HUES64 (cell line): ENCODE measurements around the gene BAIAP2L1.
A peak's percentile ranks its signal among the peaks of the same experiment; 100 is the strongest.

Source experiments
- H3K27ac ChIP-seq: 2 replicates; pipeline ENCODE4 v1.7.0; 2013; ENCODE audit warnings: low read depth, low read length, inconsistent platforms
- H3K27me3 ChIP-seq: 2 replicates; pipeline ENCODE4 v1.6.1; 2013; ENCODE audit warnings: mild to moderate bottlenecking, low read length; ENCODE audit not compliant: insufficient read depth
- H3K36me3 ChIP-seq: 2 replicates; pipeline ENCODE4 v1.6.1; 2013; ENCODE audit warnings: mild to moderate bottlenecking, low read length; ENCODE audit not compliant: insufficient read depth
- H3K4me1 ChIP-seq: 2 replicates; pipeline ENCODE4 v1.6.1; 2013; ENCODE audit warnings: mild to moderate bottlenecking, low read length, moderate library complexity; ENCODE audit not compliant: insufficient read depth
- H3K4me3 ChIP-seq: 2 replicates; pipeline ENCODE4 v1.5.1; 2013; ENCODE audit warnings: mild to moderate bottlenecking, low read length, moderate library complexity
- H3K9ac ChIP-seq: 2 replicates; pipeline ENCODE4 v1.6.1; 2013; ENCODE audit warnings: mild to moderate bottlenecking, low read depth, low read length
- H3K9me3 ChIP-seq: 2 replicates; pipeline ENCODE4 v1.6.1; 2013; ENCODE audit warnings: low read depth, low read length; ENCODE audit not compliant: insufficient read depth
- WGBS: fragments of 150-250, 120-280 bp; methylation state at CpG from one replicate; pipeline ENCODE4 v1.1.7; 2013; ENCODE audit warnings: missing lambda C conversion rate; 5-methylcytosine and 5-hydroxymethylcytosine counted together

Gene BAIAP2L1

GRCh38 chr7:98282703-98283102, 118.2 kb downstream of the BAIAP2L1 start:
- no peak overlapping the region for H3K27ac ChIP-seq
- peaks cover 24% of the 10 kb centered on the region for H3K4me1 ChIP-seq
- H3K9me3 ChIP-seq, result no peaks in the 10 kb centered on the region
- H3K9ac ChIP-seq, result peak overlapping the region; percentile 81
- WGBS, result 61% methylated on average over 16 of the region's 16 CpGs
- H3K27me3 ChIP-seq, result no peaks in the 10 kb centered on the region
- H3K36me3 ChIP-seq, result 0 out of 2 replicates have a peak, but pooled peaks cover 4% of the 10 kb centered on the region
- H3K4me3 ChIP-seq, result peak overlapping the region; percentile 79

GRCh38 chr7:98281757-98282606, 118.9 kb downstream of the BAIAP2L1 start:
- H3K9ac ChIP-seq, result peak overlapping the region; percentile 81
- WGBS, result 2% methylated on average over 72 of the region's 77 CpGs
- H3K4me3 ChIP-seq, result peak overlapping the region; percentile 79
- H3K36me3 ChIP-seq, result 0 out of 2 replicates have a peak, but pooled peaks cover 4% of the 10 kb centered on the region
- peaks cover 24% of the 10 kb centered on the region for H3K4me1 ChIP-seq
- no peaks in the 10 kb centered on the region for H3K9me3 ChIP-seq
- H3K27ac ChIP-seq, result no peak overlapping the region
- no peaks in the 10 kb centered on the region for H3K27me3 ChIP-seq

GRCh38 chr7:98280791-98281756, 119.8 kb downstream of the BAIAP2L1 start, which contains the start of gene BRI3:
BRI3 (plus strand) TSS chr7:98281686; CDS start chr7:98281796, 110 bp downstream.
- no peaks in the 10 kb centered on the region for H3K9me3 ChIP-seq
- peak within 1 kb of the TSS; percentile 33; the same call in 1 of the 2 replicates for H3K27ac ChIP-seq
- 0 out of 2 replicates have a peak, but pooled peaks cover 4% of the 10 kb centered on the region for H3K36me3 ChIP-seq
- peak within 1 kb of the TSS; percentile 81 for H3K9ac ChIP-seq
- H3K4me3 ChIP-seq, result peak within 1 kb of the TSS; percentile 79
- WGBS, result under 1% methylated on average over 78 of the region's 92 CpGs
- H3K27me3 ChIP-seq, result no peaks in the 10 kb centered on the region
- peaks cover 18% of the 10 kb centered on the region; the same call in 1 of the 2 replicates for H3K4me1 ChIP-seq

GRCh38 chr7:98280296-98280695, 120.6 kb downstream of the BAIAP2L1 start:
- no peaks in the 10 kb centered on the region for H3K9me3 ChIP-seq
- H3K4me1 ChIP-seq, result peaks cover 13% of the 10 kb centered on the region; the same call in 1 of the 2 replicates
- 71% methylated on average over 7 of the region's 7 CpGs for WGBS
- 0 out of 2 replicates have a peak, but pooled peaks cover 4% of the 10 kb centered on the region for H3K36me3 ChIP-seq
- no peak overlapping the region; the same call in 1 of the 2 replicates for H3K9ac ChIP-seq
- peak overlapping the region; percentile 65 for H3K4me3 ChIP-seq
- H3K27me3 ChIP-seq, result no peaks in the 10 kb centered on the region
- no peak overlapping the region for H3K27ac ChIP-seq

GRCh38 chr7:98278936-98279335, 122.0 kb downstream of the BAIAP2L1 start:
- H3K4me1 ChIP-seq, result peaks cover 10% of the 10 kb centered on the region; the same call in 1 of the 2 replicates
- no peaks in the 10 kb centered on the region for H3K27me3 ChIP-seq
- H3K9ac ChIP-seq, result no peak overlapping the region
- H3K9me3 ChIP-seq, result no peaks in the 10 kb centered on the region
- 0 out of 2 replicates have a peak, but pooled peaks cover 3% of the 10 kb centered on the region for H3K36me3 ChIP-seq
- no peak overlapping the region for H3K27ac ChIP-seq
- 89% methylated on average over 4 of the region's 4 CpGs for WGBS
- H3K4me3 ChIP-seq, result no peak overlapping the region

GRCh38 chr7:98278408-98278807, 122.5 kb downstream of the BAIAP2L1 start:
- Histone ChIP-seq H3K27me3 (no peaks in the 10 kb centered on the region), H3K36me3 (no peaks in the 10 kb centered on the region), H3K27ac (no peak overlapping the region), H3K4me1 (peaks cover 7% of the 10 kb centered on the region; the same call in 1 of the 2 replicates), H3K4me3 (no peak overlapping the region), H3K9me3 (no peaks in the 10 kb centered on the region), H3K9ac (no peak overlapping the region)
- 91% methylated on average over 5 of the region's 5 CpGs for WGBS

GRCh38 chr7:98276241-98276761, 124.6 kb downstream of the BAIAP2L1 start:
- Histone ChIP-seq H3K4me1 (no peaks in the 10 kb centered on the region), H3K9ac (no peak overlapping the region), H3K36me3 (no peaks in the 10 kb centered on the region), H3K9me3 (no peaks in the 10 kb centered on the region), H3K4me3 (no peak overlapping the region), H3K27ac (no peak overlapping the region), H3K27me3 (no peaks in the 10 kb centered on the region)
- WGBS, result 77% methylated on average over 3 of the region's 5 CpGs

GRCh38 chr7:98267303-98267702, 133.6 kb downstream of the BAIAP2L1 start:
- Histone ChIP-seq H3K36me3 (no peaks in the 10 kb centered on the region), H3K27me3 (no peaks in the 10 kb centered on the region), H3K4me3 (no peak overlapping the region), H3K9me3 (no peaks in the 10 kb centered on the region), H3K9ac (no peak overlapping the region), H3K27ac (no peak overlapping the region), H3K4me1 (no peaks in the 10 kb centered on the region)
- WGBS, result 94% methylated on average over 3 of the region's 3 CpGs

GRCh38 chr7:98266840-98267239, 134.1 kb downstream of the BAIAP2L1 start:
- Histone ChIP-seq H3K9ac (no peak overlapping the region), H3K27me3 (no peaks in the 10 kb centered on the region), H3K4me3 (no peak overlapping the region), H3K9me3 (no peaks in the 10 kb centered on the region), H3K36me3 (no peaks in the 10 kb centered on the region), H3K4me1 (no peaks in the 10 kb centered on the region), H3K27ac (no peak overlapping the region)
- 63% methylated on average over 1 of the region's 2 CpGs for WGBS

GRCh38 chr7:98265841-98266271, 135.0 kb downstream of the BAIAP2L1 start:
- no peaks in the 10 kb centered on the region for H3K36me3 ChIP-seq
- no peak overlapping the region for H3K4me3 ChIP-seq
- H3K27ac ChIP-seq, result no peak overlapping the region
- no peak overlapping the region for H3K9ac ChIP-seq
- 82% methylated on average over 5 of the region's 5 CpGs for WGBS
- H3K9me3 ChIP-seq, result 0 out of 2 replicates have a peak, but pooled peaks cover 3% of the 10 kb centered on the region
- no peaks in the 10 kb centered on the region for H3K27me3 ChIP-seq
- H3K4me1 ChIP-seq, result no peaks in the 10 kb centered on the region
